ENCODE results near the gene MRPS5.
A peak's percentile ranks its signal among the peaks of the same experiment; 100 is the strongest.
"Not testable (repeated sequence)": the region's sequence is repeated elsewhere in the genome, so short reads cannot be mapped to it uniquely, and the experiment has no call there.

MRPS5 gene

GRCh38 chr2:95110395-95110794 is 11.2 kb downstream of the MRPS5 start:
- DNase-seq (no peak), ATAC-seq (no peak)
- H3K9me3 Mint-ChIP-seq = no peaks in the 10 kb centered on the region
- H3K27me3 Mint-ChIP-seq = no peaks in the 10 kb centered on the region
- H3K4me3 Mint-ChIP-seq = no peak overlapping the region
- peak overlapping the region in 1 of 2 donors; percentile 35 for H3K27ac Mint-ChIP-seq
- no peaks in the 10 kb centered on the region for H3K4me1 Mint-ChIP-seq

DNA sequence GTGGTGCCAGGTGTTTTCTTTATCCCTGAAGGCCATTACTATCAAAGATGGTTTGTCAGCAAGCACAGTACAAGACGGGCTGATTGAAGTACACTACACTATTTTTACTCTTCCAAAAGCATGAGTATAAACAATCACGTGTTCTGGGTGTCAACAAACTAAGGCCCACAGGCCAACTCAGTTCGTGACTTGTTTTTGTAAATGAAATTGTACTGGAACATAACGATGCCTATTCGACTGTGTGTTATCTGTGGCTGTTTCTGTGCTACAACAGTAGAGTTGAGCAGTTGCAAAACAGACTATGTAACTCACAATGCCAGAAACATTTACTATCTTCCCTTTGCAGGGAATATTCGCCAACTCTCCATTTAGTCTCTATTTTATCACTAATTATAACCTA is 12.3 kb downstream of the MRPS5 start:
- no peak overlapping the region for H3K27ac Mint-ChIP-seq

GRCh38 chr2:95106081-95106480 is 15.5 kb downstream of the MRPS5 start:
- Mint-ChIP-seq H3K27ac (no peak overlapping the region), H3K27me3 (no peaks in the 10 kb centered on the region), H3K4me1 (no peaks in the 10 kb centered on the region), H3K4me3 (no peak overlapping the region), H3K9me3 (no peaks in the 10 kb centered on the region)
- ATAC-seq (no peak), DNase-seq (no peak)

More for the DNA sequence above, 12.3 kb downstream of the MRPS5 start:
- no peak for DNase-seq
- no peak overlapping the region for H3K4me3 Mint-ChIP-seq
- H3K27me3 Mint-ChIP-seq = no peaks in the 10 kb centered on the region
- ATAC-seq = no peak
- no peaks in the 10 kb centered on the region for H3K4me1 Mint-ChIP-seq
- no peaks in the 10 kb centered on the region for H3K9me3 Mint-ChIP-seq

GRCh38 chr2:95104606-95105005 is 17.0 kb downstream of the MRPS5 start:
- Mint-ChIP-seq H3K27ac (no peak overlapping the region), H3K4me1 (no peaks in the 10 kb centered on the region), H3K27me3 (no peaks in the 10 kb centered on the region), H3K4me3 (no peak overlapping the region), H3K9me3 (no peaks in the 10 kb centered on the region)
- no peak for ATAC-seq
- DNase-seq = no peak

GRCh38 chr2:95099910-95100309 is 21.7 kb downstream of the MRPS5 start:
- Mint-ChIP-seq H3K4me1 (peaks cover 19% of the 10 kb centered on the region), H3K27ac (no peak overlapping the region), H3K9me3 (no peaks in the 10 kb centered on the region), H3K4me3 (no peak overlapping the region), H3K27me3 (no peaks in the 10 kb centered on the region)
- DNase-seq = no peak
- ATAC-seq = no peak

GRCh38 chr2:95098273-95098672 is 23.3 kb downstream of the MRPS5 start:
- not testable (repeated sequence) for ATAC-seq, H3K27me3 Mint-ChIP-seq, DNase-seq, H3K4me3 Mint-ChIP-seq, H3K9me3 Mint-ChIP-seq, H3K27ac Mint-ChIP-seq
- H3K4me1 Mint-ChIP-seq = peaks cover 24% of the 10 kb centered on the region

DNA sequence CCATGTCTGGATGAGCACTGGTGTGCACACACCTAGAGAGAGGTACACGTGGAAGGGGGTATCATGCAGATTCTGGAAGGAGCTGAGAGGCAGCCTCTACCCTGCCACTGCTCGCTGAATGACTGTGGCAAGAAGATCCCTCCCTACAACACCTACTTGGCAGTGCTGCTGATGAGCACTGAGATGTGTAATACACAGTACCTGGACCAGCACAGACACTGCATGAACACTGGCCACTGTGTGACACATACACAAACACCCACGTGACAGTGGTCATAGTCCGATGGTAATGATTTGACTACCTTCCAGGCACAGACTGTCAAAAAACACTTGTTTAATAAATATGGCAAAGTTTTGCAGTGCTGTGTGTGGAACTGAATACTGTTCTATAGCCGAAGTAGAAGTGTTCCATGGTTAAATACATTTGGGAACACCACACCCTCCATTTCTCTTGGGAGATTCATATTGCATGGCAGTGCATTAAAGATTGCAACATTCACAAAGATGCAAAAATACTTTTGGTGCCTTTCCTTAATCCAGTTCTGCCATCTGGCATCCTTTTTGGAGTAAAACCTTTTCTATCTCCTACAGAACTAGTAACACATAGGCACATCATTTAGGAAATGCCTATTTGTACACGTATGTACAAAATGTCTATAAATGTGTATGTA is 29.6 kb downstream of the MRPS5 start:
- peaks cover 24% of the 10 kb centered on the region for H3K4me1 Mint-ChIP-seq
- no peaks in the 10 kb centered on the region for H3K9me3 Mint-ChIP-seq
- H3K4me3 Mint-ChIP-seq = no peak overlapping the region
- H3K27ac Mint-ChIP-seq = no peak overlapping the region
- ATAC-seq (no peak), DNase-seq (no peak)
- H3K27me3 Mint-ChIP-seq = no peaks in the 10 kb centered on the region

GRCh38 chr2:95087379-95087778 is 34.2 kb downstream of the MRPS5 start:
- H3K4me1 Mint-ChIP-seq = no peaks in the 10 kb centered on the region
- H3K9me3 Mint-ChIP-seq = no peaks in the 10 kb centered on the region
- DNase-seq (no peak), ATAC-seq (no peak)
- no peak overlapping the region for H3K4me3 Mint-ChIP-seq
- no peaks in the 10 kb centered on the region for H3K27me3 Mint-ChIP-seq
- no peak overlapping the region for H3K27ac Mint-ChIP-seq

- H3K4me3 Mint-ChIP-seq = no peak overlapping the region
- no peaks in the 10 kb centered on the region for H3K9me3 Mint-ChIP-seq
- ATAC-seq (no peak), DNase-seq (no peak)
- no peaks in the 10 kb centered on the region for H3K4me1 Mint-ChIP-seq
- H3K27me3 Mint-ChIP-seq = no peaks in the 10 kb centered on the region
- no peak overlapping the region for H3K27ac Mint-ChIP-seq
Observed at GRCh38 chr2:95086017-95086416, 35.6 kb downstream of the MRPS5 start.

GRCh38 chr2:95082477-95082876 is 39.1 kb downstream of the MRPS5 start:
- H3K4me3 Mint-ChIP-seq = no peak overlapping the region

GRCh38 chr2:95079199-95079683 is 42.4 kb downstream of the MRPS5 start:
- Mint-ChIP-seq H3K27ac (no peak overlapping the region), H3K9me3 (no peaks in the 10 kb centered on the region), H3K27me3 (no peaks in the 10 kb centered on the region), H3K4me1 (peaks cover 59% of the 10 kb centered on the region), H3K4me3 (peak overlapping the region in 1 of 2 donors; percentile 20)
- ATAC-seq (peak; percentile 33), DNase-seq (peak in 1 of 2 donors; percentile 48)

More at GRCh38 chr2:95082477-95082876, 39.1 kb downstream of the MRPS5 start:
- no peaks in the 10 kb centered on the region for H3K9me3 Mint-ChIP-seq
- no peak for ATAC-seq
- peak overlapping the region in 1 of 2 donors; percentile 67 for H3K27ac Mint-ChIP-seq
- no peaks in the 10 kb centered on the region for H3K27me3 Mint-ChIP-seq
- peaks cover 27% of the 10 kb centered on the region for H3K4me1 Mint-ChIP-seq
- no peak for DNase-seq

GRCh38 chr2:95077861-95078603 is 43.6 kb downstream of the MRPS5 start:
- DNase-seq (no peak), ATAC-seq (no peak)
- H3K27me3 Mint-ChIP-seq = no peaks in the 10 kb centered on the region
- peak overlapping the region in 1 of 2 donors; percentile 27 for H3K4me3 Mint-ChIP-seq
- H3K27ac Mint-ChIP-seq = peak overlapping the region in 1 of 2 donors; percentile 47
- H3K4me1 Mint-ChIP-seq = peaks cover 71% of the 10 kb centered on the region
- no peaks in the 10 kb centered on the region for H3K9me3 Mint-ChIP-seq

GRCh38 chr2:95077530-95077825 is 44.1 kb downstream of the MRPS5 start:
- ATAC-seq (no peak), DNase-seq (no peak)
- Mint-ChIP-seq H3K4me1 (peaks cover 77% of the 10 kb centered on the region), H3K9me3 (no peaks in the 10 kb centered on the region), H3K27me3 (no peaks in the 10 kb centered on the region), H3K4me3 (peak overlapping the region; percentile 84 to 93), H3K27ac (peak overlapping the region in 1 of 2 donors; percentile 91)

GRCh38 chr2:95076705-95077529 is 44.7 kb downstream of the MRPS5 start:
- Mint-ChIP-seq H3K4me3 (peak overlapping the region; percentile 84 to 93), H3K9me3 (no peaks in the 10 kb centered on the region), H3K27me3 (no peaks in the 10 kb centered on the region), H3K27ac (peak overlapping the region; percentile 73 to 91), H3K4me1 (peaks cover 78% of the 10 kb centered on the region)
- ATAC-seq (peak; percentile 83), DNase-seq (peak; percentile 92 to 95)

DNA sequence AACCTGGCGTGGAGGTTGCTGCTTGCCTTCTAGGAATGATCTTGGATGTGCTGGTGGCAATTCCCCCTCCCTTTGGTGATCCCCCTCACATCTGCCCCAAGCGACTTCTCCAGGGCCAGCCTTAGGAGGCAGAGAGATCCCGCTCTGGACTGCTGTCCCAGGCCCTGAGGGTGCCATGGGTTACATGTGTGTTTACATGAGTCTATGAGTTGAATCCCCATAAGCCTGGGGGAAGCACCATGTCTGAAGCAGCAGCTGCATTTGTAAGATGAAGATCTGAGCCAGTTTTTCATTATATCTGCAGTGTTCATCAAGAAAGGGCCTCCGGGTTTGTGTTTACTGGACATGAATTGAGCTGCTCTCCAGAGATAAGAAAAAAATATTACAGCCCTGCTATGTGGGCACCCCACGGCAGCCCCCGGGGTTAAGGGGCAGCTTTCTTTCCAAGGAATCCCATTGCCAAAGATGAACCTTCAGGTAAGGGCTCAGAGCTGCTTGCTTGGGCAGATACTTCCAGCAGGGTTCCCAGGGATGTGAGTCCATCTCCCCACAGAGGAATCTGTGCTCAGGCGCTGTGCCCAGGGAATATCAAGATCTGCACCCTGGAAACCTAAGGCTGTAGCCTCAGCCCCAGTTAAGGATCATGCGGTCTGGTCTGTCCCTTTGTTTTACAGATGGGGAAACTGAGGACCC is 46.0 kb downstream of the MRPS5 start:
- ATAC-seq (no peak), DNase-seq (no peak)
- peak overlapping the region; percentile 95 to 99 for H3K27ac Mint-ChIP-seq
- H3K4me1 Mint-ChIP-seq = peaks cover 78% of the 10 kb centered on the region
- H3K4me3 Mint-ChIP-seq = peak overlapping the region; percentile 84 to 93
- H3K9me3 Mint-ChIP-seq = no peaks in the 10 kb centered on the region
- no peaks in the 10 kb centered on the region for H3K27me3 Mint-ChIP-seq
